ENCODE data around the gene DOCK1.

DNA sequence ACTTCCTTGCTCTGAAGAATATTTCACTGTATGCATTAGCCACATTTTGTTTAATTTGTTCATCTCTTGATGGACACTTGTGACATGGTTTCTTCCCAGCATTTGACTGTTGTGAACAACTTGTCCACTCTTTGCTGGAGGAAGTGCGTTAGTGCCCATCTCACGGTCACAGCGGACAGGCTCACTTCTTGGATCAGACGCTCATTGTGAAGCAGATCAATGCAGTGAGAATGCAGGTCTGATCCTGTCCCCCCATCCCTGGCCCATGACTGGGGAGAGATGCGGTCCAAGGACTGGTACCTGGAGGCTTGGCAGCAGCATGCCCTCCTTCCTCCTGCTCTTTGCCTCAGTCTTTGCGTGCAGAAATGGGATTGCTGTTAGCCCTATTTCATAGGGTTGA, 41.5 kb downstream of the DOCK1 start:
- TF ChIP-seq POLR2AphosphoS5 (IDR thresholded peaks at IDR 0.05) (no peak), POLR2A (IDR thresholded peaks at IDR 0.05) (no peak)
- TF ChIP-seq, protein P1, sequence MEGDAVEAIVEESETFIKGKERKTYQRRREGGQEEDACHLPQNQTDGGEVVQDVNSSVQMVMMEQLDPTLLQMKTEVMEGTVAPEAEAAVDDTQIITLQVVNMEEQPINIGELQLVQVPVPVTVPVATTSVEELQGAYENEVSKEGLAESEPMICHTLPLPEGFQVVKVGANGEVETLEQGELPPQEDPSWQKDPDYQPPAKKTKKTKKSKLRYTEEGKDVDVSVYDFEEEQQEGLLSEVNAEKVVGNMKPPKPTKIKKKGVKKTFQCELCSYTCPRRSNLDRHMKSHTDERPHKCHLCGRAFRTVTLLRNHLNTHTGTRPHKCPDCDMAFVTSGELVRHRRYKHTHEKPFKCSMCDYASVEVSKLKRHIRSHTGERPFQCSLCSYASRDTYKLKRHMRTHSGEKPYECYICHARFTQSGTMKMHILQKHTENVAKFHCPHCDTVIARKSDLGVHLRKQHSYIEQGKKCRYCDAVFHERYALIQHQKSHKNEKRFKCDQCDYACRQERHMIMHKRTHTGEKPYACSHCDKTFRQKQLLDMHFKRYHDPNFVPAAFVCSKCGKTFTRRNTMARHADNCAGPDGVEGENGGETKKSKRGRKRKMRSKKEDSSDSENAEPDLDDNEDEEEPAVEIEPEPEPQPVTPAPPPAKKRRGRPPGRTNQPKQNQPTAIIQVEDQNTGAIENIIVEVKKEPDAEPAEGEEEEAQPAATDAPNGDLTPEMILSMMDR (IDR thresholded peaks at IDR 0.05) = no peak
